ENCODE results near the gene TENT5C.

DNA sequence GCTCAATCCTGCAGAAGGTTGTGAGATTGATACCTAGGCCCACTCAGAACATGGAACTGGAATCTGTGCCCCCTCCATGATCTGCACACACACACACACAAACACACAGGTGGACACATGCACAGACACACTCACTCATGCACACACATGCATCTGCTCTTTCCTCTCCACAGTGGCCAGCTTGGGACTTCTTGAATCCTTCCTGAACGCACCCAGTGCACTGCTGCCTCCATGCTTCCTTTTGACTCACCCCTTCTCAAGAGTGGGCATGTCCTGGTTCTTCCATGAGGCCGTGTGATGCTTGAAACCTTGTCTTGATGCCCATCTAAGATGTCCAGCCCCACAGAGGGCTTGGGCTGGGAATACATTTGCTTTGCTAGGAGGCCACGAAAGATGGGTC is 25.4 kb upstream of the TENT5C start:
- TF ChIP-seq SIN3A (IDR thresholded peaks at IDR 0.05; ENCODE audit: borderline replicate concordance in 2 of 2, control insufficient read depth in 1 of 2, low read depth in 2 of 2, low read length in 2 of 2) (no peak), RCOR1 (IDR thresholded peaks at IDR 0.05; ENCODE audit: borderline replicate concordance in 1 of 2, low read depth in 2 of 2, low read length in 2 of 2) (no peak)
- TF ChIP-seq, protein P1, sequence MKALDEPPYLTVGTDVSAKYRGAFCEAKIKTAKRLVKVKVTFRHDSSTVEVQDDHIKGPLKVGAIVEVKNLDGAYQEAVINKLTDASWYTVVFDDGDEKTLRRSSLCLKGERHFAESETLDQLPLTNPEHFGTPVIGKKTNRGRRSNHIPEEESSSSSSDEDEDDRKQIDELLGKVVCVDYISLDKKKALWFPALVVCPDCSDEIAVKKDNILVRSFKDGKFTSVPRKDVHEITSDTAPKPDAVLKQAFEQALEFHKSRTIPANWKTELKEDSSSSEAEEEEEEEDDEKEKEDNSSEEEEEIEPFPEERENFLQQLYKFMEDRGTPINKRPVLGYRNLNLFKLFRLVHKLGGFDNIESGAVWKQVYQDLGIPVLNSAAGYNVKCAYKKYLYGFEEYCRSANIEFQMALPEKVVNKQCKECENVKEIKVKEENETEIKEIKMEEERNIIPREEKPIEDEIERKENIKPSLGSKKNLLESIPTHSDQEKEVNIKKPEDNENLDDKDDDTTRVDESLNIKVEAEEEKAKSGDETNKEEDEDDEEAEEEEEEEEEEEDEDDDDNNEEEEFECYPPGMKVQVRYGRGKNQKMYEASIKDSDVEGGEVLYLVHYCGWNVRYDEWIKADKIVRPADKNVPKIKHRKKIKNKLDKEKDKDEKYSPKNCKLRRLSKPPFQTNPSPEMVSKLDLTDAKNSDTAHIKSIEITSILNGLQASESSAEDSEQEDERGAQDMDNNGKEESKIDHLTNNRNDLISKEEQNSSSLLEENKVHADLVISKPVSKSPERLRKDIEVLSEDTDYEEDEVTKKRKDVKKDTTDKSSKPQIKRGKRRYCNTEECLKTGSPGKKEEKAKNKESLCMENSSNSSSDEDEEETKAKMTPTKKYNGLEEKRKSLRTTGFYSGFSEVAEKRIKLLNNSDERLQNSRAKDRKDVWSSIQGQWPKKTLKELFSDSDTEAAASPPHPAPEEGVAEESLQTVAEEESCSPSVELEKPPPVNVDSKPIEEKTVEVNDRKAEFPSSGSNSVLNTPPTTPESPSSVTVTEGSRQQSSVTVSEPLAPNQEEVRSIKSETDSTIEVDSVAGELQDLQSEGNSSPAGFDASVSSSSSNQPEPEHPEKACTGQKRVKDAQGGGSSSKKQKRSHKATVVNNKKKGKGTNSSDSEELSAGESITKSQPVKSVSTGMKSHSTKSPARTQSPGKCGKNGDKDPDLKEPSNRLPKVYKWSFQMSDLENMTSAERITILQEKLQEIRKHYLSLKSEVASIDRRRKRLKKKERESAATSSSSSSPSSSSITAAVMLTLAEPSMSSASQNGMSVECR (CRISPR knock-in tag; IDR thresholded peaks at IDR 0.05), result no peak
- TF ChIP-seq, protein P2, sequence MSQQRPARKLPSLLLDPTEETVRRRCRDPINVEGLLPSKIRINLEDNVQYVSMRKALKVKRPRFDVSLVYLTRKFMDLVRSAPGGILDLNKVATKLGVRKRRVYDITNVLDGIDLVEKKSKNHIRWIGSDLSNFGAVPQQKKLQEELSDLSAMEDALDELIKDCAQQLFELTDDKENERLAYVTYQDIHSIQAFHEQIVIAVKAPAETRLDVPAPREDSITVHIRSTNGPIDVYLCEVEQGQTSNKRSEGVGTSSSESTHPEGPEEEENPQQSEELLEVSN (IDR thresholded peaks at IDR 0.05; ENCODE audit: borderline replicate concordance in 1 of 2, extremely low read depth in 1 of 2, insufficient read depth in 1 of 2, insufficient read length in 1 of 2, low read depth in 1 of 2, low read length in 1 of 2, poor library complexity in 1 of 2, severe bottlenecking in 1 of 2), result no peak
- TF ChIP-seq, protein P3, sequence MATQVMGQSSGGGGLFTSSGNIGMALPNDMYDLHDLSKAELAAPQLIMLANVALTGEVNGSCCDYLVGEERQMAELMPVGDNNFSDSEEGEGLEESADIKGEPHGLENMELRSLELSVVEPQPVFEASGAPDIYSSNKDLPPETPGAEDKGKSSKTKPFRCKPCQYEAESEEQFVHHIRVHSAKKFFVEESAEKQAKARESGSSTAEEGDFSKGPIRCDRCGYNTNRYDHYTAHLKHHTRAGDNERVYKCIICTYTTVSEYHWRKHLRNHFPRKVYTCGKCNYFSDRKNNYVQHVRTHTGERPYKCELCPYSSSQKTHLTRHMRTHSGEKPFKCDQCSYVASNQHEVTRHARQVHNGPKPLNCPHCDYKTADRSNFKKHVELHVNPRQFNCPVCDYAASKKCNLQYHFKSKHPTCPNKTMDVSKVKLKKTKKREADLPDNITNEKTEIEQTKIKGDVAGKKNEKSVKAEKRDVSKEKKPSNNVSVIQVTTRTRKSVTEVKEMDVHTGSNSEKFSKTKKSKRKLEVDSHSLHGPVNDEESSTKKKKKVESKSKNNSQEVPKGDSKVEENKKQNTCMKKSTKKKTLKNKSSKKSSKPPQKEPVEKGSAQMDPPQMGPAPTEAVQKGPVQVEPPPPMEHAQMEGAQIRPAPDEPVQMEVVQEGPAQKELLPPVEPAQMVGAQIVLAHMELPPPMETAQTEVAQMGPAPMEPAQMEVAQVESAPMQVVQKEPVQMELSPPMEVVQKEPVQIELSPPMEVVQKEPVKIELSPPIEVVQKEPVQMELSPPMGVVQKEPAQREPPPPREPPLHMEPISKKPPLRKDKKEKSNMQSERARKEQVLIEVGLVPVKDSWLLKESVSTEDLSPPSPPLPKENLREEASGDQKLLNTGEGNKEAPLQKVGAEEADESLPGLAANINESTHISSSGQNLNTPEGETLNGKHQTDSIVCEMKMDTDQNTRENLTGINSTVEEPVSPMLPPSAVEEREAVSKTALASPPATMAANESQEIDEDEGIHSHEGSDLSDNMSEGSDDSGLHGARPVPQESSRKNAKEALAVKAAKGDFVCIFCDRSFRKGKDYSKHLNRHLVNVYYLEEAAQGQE (IDR thresholded peaks at IDR 0.05; ENCODE audit: borderline replicate concordance), result no peak
- TF ChIP-seq, protein P3 (CRISPR knock-in tag; IDR thresholded peaks at IDR 0.05; ENCODE audit: low read depth), result no peak
- TF ChIP-seq, protein P4, sequence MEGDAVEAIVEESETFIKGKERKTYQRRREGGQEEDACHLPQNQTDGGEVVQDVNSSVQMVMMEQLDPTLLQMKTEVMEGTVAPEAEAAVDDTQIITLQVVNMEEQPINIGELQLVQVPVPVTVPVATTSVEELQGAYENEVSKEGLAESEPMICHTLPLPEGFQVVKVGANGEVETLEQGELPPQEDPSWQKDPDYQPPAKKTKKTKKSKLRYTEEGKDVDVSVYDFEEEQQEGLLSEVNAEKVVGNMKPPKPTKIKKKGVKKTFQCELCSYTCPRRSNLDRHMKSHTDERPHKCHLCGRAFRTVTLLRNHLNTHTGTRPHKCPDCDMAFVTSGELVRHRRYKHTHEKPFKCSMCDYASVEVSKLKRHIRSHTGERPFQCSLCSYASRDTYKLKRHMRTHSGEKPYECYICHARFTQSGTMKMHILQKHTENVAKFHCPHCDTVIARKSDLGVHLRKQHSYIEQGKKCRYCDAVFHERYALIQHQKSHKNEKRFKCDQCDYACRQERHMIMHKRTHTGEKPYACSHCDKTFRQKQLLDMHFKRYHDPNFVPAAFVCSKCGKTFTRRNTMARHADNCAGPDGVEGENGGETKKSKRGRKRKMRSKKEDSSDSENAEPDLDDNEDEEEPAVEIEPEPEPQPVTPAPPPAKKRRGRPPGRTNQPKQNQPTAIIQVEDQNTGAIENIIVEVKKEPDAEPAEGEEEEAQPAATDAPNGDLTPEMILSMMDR (IDR thresholded peaks at IDR 0.05 in 2 of 3, conservative IDR thresholded peaks at IDR 0.05 in 1 of 3; ENCODE audit: insufficient read depth in 2 of 3, low read depth in 1 of 3, low read length in 3 of 3), result no peak

Measured in K562 (cell line).